CD4-positive, CD25-positive, alpha-beta regulatory T cell (primary cell): ENCODE data around the gene UQCRC1. TPM values are rescaled to one million over a fixed set of nuclear protein-coding genes. Genes with fewer than 3 reads are reported as not detected.

Experiments used
- ATAC-seq, 2 donors: fragments of 150-1000 bp; cut with Tn5 transposase; one replicate each; pipeline ENCODE4 v1.10.0; 2021; ENCODE audit warnings: low read depth in 2 of 2, moderate number of reproducible peaks in 2 of 2, moderate library complexity in 1 of 2
- DNase-seq, 3 donors: peaks; one replicate each; pipeline versions ENCODE4 v3.0.0 to v3.0.0-alpha.2; 2012 to 2022; ENCODE audit warnings: mixed read lengths in 1 of 3
- H3K27ac ChIP-seq: one replicate; pipeline ENCODE4 v1.7.0; 2013; ENCODE audit warnings: mild to moderate bottlenecking, low read length; ENCODE audit not compliant: insufficient read depth, poor library complexity, severe bottlenecking
- H3K27me3 ChIP-seq: one replicate; pipeline ENCODE4 v1.7.0; 2013; ENCODE audit warnings: low read length; ENCODE audit not compliant: control insufficient read depth, insufficient read depth
- H3K36me3 ChIP-seq: one replicate; pipeline ENCODE4 v1.7.0; 2013; ENCODE audit warnings: mild to moderate bottlenecking, low read length, moderate library complexity; ENCODE audit not compliant: control insufficient read depth, insufficient read depth
- H3K4me1 ChIP-seq: 2 replicates; pipeline ENCODE4 v1.7.0; 2013; ENCODE audit warnings: mild to moderate bottlenecking, low read length; ENCODE audit not compliant: insufficient read depth, control insufficient read depth, poor library complexity, severe bottlenecking
- H3K4me3 ChIP-seq: one replicate; pipeline ENCODE4 v1.7.0; 2013; ENCODE audit warnings: low read depth, mild to moderate bottlenecking, low read length, moderate library complexity
- H3K9me3 ChIP-seq, 2 experiments: 1 replicate in 1 of 2; 2 replicates in 1 of 2; pipeline ENCODE4 v1.7.0; 2013; ENCODE audit warnings: low read length in 2 of 2, mild to moderate bottlenecking in 1 of 2, moderate library complexity in 1 of 2; ENCODE audit not compliant: control insufficient read depth in 2 of 2
- H3K27ac Mint-ChIP-seq, 3 donors: one replicate each; pipeline ENCODE4 v1.8.0; 2020 to 2022; ENCODE audit warnings: mild to moderate bottlenecking in 3 of 3, mixed read lengths in 3 of 3, moderate library complexity in 2 of 3
- H3K27me3 Mint-ChIP-seq: one replicate; pipeline ENCODE4 v1.8.0; 2022; ENCODE audit warnings: mild to moderate bottlenecking, mixed read lengths
- H3K36me3 Mint-ChIP-seq: one replicate; pipeline ENCODE4 v1.8.0; 2020; ENCODE audit warnings: mixed read lengths
- H3K4me1 Mint-ChIP-seq, 4 donors: one replicate each; pipeline ENCODE4 v1.8.0; 2020 to 2022; ENCODE audit warnings: mixed read lengths in 4 of 4, mild to moderate bottlenecking in 1 of 4
- H3K4me3 Mint-ChIP-seq, 4 donors: one replicate each; pipeline ENCODE4 v1.8.0; 2020 to 2022; ENCODE audit warnings: mild to moderate bottlenecking in 4 of 4, mixed read lengths in 4 of 4, moderate library complexity in 3 of 4
- H3K9me3 Mint-ChIP-seq, 7 donors: one replicate each; pipeline ENCODE4 v1.8.0; 2020 to 2022; ENCODE audit warnings: mixed read lengths in 7 of 7, mild to moderate bottlenecking in 3 of 7, moderate library complexity in 2 of 7
- polyA plus RNA-seq, 4 donors: library from polyadenylated mRNA; unstranded; fragments of 300-500 nt; fragmentation: Illumina TruSeq; gene quantifications; one replicate each; pipeline ENCODE4 v1.2.3, GENCODE V29; 2021
- total RNA-seq: library from RNA; stranded (reverse); gene quantifications from one replicate; pipeline ENCODE4 v1.2.3, GENCODE V29; 2022

UQCRC1 gene
- total and polyA plus RNA-seq, 5 donors from 2014 or later, result 111 to 234 (median 186) TPM

- Histone ChIP-seq H3K9me3 (no peaks in the 10 kb centered on the region), H3K36me3 (no peaks in the 10 kb centered on the region), H3K27ac (no peak overlapping the region), H3K4me3 (no peak overlapping the region), H3K4me1 (peaks cover 10% of the 10 kb centered on the region), H3K27me3 (no peaks in the 10 kb centered on the region)
- Mint-ChIP-seq H3K27ac (no peak overlapping the region), H3K9me3 (peaks cover 0 to 1% (median 0%) of the 10 kb centered on the region in 7 donors), H3K27me3 (no peaks in the 10 kb centered on the region), H3K36me3 (no peaks in the 10 kb centered on the region), H3K4me1 (peaks cover 0 to 17% (median 11%) of the 10 kb centered on the region in 4 donors), H3K4me3 (peak overlapping the region in 1 of 4 donors; percentile 38)
- ATAC-seq (no peak), DNase-seq (no peak)
Observed at GRCh38 chr3:48639944-48640606, 30.6 kb upstream of the UQCRC1 start.

GRCh38 chr3:48637305-48637704, 27.9 kb upstream of the UQCRC1 start:
- no peak for ATAC-seq

GRCh38 chr3:48636149-48636655, 26.8 kb upstream of the UQCRC1 start:
- Mint-ChIP-seq H3K27ac (peak overlapping the region in 2 of 3 donors; percentile 46 to 78), H3K27me3 (no peaks in the 10 kb centered on the region), H3K4me3 (peak overlapping the region; percentile 88 to 91 (median 90)), H3K36me3 (peaks cover 5% of the 10 kb centered on the region), H3K4me1 (peaks cover 0 to 36% (median 21%) of the 10 kb centered on the region in 4 donors), H3K9me3 (no peaks in the 10 kb centered on the region)
- H3K9me3 ChIP-seq, result no peaks in the 10 kb centered on the region
- DNase-seq (no peak), ATAC-seq (no peak)
- H3K36me3 ChIP-seq, result no peaks in the 10 kb centered on the region
- peak overlapping the region; percentile 68 for H3K4me3 ChIP-seq
- H3K27me3 ChIP-seq, result no peaks in the 10 kb centered on the region
- H3K27ac ChIP-seq, result no peak overlapping the region
- peaks cover 26% of the 10 kb centered on the region for H3K4me1 ChIP-seq

More at GRCh38 chr3:48637305-48637704, 27.9 kb upstream of the UQCRC1 start:
- DNase-seq, result no peak
- Histone ChIP-seq H3K27me3 (no peaks in the 10 kb centered on the region), H3K4me1 (peaks cover 26% of the 10 kb centered on the region), H3K36me3 (no peaks in the 10 kb centered on the region), H3K9me3 (no peaks in the 10 kb centered on the region), H3K4me3 (no peak overlapping the region), H3K27ac (no peak overlapping the region)
- Mint-ChIP-seq H3K36me3 (peaks cover 5% of the 10 kb centered on the region), H3K27ac (peak overlapping the region in 2 of 3 donors; percentile 20), H3K4me1 (peaks cover 0 to 32% (median 21%) of the 10 kb centered on the region in 4 donors), H3K4me3 (peak overlapping the region; percentile 52 to 91 (median 88)), H3K9me3 (no peaks in the 10 kb centered on the region), H3K27me3 (no peaks in the 10 kb centered on the region)

- DNase-seq (peak; percentile 86 to 96 (median 91)), ATAC-seq (peak; percentile 95 to 96)
- Histone ChIP-seq H3K27ac (peak within 1 kb of the TSS; percentile 33), H3K9me3 (no peaks in the 10 kb centered on the region), H3K36me3 (peaks cover 3% of the 10 kb centered on the region), H3K27me3 (no peaks in the 10 kb centered on the region), H3K4me3 (peak within 1 kb of the TSS; percentile 69), H3K4me1 (peaks cover 26% of the 10 kb centered on the region)
- Mint-ChIP-seq H3K36me3 (peaks cover 5% of the 10 kb centered on the region), H3K4me3 (peak within 1 kb of the TSS; percentile 88 to 91 (median 90)), H3K27me3 (no peaks in the 10 kb centered on the region), H3K4me1 (peaks cover 0 to 36% (median 21%) of the 10 kb centered on the region in 4 donors), H3K27ac (peak within 1 kb of the TSS; percentile 52 to 78 (median 67)), H3K9me3 (no peaks in the 10 kb centered on the region)
Observed at GRCh38 chr3:48635222-48636021, 26.0 kb upstream of the UQCRC1 start, which contains the start of gene SLC26A6. SLC26A6 (minus strand) TSS chr3:48635461; CDS start chr3:48635393, 68 bp downstream.

- H3K27ac ChIP-seq, result peak overlapping the region; percentile 33
- peak; percentile 12 to 19 for ATAC-seq
- peaks cover 26% of the 10 kb centered on the region for H3K4me1 ChIP-seq
- H3K27me3 ChIP-seq, result no peaks in the 10 kb centered on the region
- H3K4me3 Mint-ChIP-seq, result peak overlapping the region; percentile 88 to 91 (median 90)
- H3K9me3 ChIP-seq, result no peaks in the 10 kb centered on the region
- H3K36me3 ChIP-seq, result peaks cover 5% of the 10 kb centered on the region
- peak overlapping the region; percentile 69 for H3K4me3 ChIP-seq
- H3K4me1 Mint-ChIP-seq, result peaks cover 0 to 36% (median 22%) of the 10 kb centered on the region in 4 donors
- peak; percentile 3 to 60 (median 44) for DNase-seq
- no peaks in the 10 kb centered on the region for H3K9me3 Mint-ChIP-seq
- peaks cover 9% of the 10 kb centered on the region for H3K36me3 Mint-ChIP-seq
- H3K27ac Mint-ChIP-seq, result peak overlapping the region in 2 of 3 donors; percentile 49 to 52
- no peaks in the 10 kb centered on the region for H3K27me3 Mint-ChIP-seq
Observed at GRCh38 chr3:48634661-48635221, 25.3 kb upstream of the UQCRC1 start.

DNA sequence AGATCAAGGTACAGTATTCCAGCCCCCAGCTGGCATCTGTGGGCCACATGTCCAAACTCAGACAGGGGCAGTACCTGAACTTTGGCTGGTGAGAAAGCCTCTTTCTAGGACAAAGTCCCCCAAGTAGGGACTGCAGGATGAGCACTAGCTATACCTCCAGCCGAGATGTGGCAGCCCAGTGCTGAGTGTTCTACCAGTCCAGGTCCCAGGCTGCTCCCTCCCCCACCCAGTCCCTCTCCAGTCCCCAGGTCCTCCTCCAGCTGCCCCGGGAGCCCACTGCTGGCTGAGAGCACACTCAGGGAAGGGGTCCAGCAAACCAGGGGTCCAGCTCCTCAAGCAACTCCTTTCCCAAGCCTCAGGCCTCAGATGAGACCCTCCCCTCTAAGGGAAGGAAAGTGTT, 24.3 kb upstream of the UQCRC1 start:
- Histone ChIP-seq H3K9me3 (no peaks in the 10 kb centered on the region), H3K4me1 (peaks cover 26% of the 10 kb centered on the region), H3K27me3 (no peaks in the 10 kb centered on the region), H3K27ac (no peak overlapping the region), H3K36me3 (peaks cover 5% of the 10 kb centered on the region), H3K4me3 (no peak overlapping the region)
- Mint-ChIP-seq H3K36me3 (peaks cover 16% of the 10 kb centered on the region), H3K27ac (peak overlapping the region in 2 of 3 donors; percentile 65 to 66), H3K4me3 (peak overlapping the region; percentile 11 to 91 (median 20)), H3K9me3 (no peaks in the 10 kb centered on the region), H3K27me3 (no peaks in the 10 kb centered on the region), H3K4me1 (peaks cover 0 to 33% (median 18%) of the 10 kb centered on the region in 4 donors)
- no peak for DNase-seq
- ATAC-seq, result no peak

GRCh38 chr3:48633256-48633655, 23.8 kb upstream of the UQCRC1 start:
- Mint-ChIP-seq H3K27me3 (no peaks in the 10 kb centered on the region), H3K4me1 (peaks cover 0 to 32% (median 17%) of the 10 kb centered on the region in 4 donors), H3K4me3 (peak overlapping the region in 3 of 4 donors; percentile 10 to 91 (median 55)), H3K9me3 (no peaks in the 10 kb centered on the region), H3K36me3 (peaks cover 20% of the 10 kb centered on the region), H3K27ac (peak overlapping the region in 2 of 3 donors; percentile 65 to 66)
- Histone ChIP-seq H3K4me3 (no peak overlapping the region), H3K27me3 (no peaks in the 10 kb centered on the region), H3K36me3 (peaks cover 9% of the 10 kb centered on the region), H3K4me1 (peaks cover 26% of the 10 kb centered on the region), H3K9me3 (no peaks in the 10 kb centered on the region), H3K27ac (no peak overlapping the region)
- DNase-seq, result no peak
- ATAC-seq, result no peak
